Epithelial cell of esophagus (primary cell): ENCODE results near the gene OIT3.

Source experiments
- DNase-seq: peaks from one replicate; pipeline ENCODE4 v3.0.0; 2010; ENCODE audit warnings: low read depth
- H3K4me3 ChIP-seq: 2 replicates; pipeline ENCODE4 v1.5.1; 2011; ENCODE audit warnings: mild to moderate bottlenecking, low read length, control low read depth
- TF ChIP-seq, protein P1 (sequence below): IDR thresholded peaks from 2 replicates; pipeline ENCODE4 v1.5.1; 2011; ENCODE audit warnings: low read depth, mild to moderate bottlenecking, low read length, control low read depth, inconsistent platforms; ENCODE audit not compliant: insufficient read depth; ENCODE audit errors: missing control alignments

OIT3 gene

DNA sequence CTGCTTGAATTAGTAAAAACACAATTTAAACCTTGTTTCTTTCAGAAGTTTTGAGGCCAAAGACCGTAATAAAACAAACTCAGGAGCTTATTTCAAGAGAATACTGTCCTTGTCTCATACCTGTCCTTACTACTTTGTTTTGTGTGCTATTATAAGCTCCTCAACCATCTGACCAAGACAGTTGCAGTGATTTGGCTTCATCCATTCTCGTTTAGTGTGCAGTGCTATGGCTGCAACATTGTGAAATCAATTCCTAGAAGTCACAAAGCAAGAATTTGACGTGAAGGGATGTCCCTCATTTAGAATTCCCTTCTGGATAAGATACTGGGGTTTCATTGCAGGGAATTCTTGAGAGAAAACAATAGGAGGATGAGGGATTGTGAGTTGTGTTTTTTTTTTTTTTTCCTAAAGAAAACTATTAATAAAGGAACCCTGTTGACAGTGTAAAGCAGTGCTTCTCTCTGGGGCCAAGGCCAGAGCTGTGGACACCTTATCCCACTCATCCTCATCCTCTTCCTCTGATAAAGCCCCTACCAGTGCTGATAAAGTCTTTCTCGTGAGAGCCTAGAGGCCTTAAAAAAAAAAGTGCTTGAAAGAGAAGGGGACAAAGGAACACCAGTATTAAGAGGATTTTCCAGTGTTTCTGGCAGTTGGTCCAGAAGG lies at the start of gene OIT3:
Gene OIT3, plus strand, starts transcription at position 604 of the 663 bp plus-strand sequence. CDS start 60 bp downstream, outside the sequence.
- TF ChIP-seq, protein P1, sequence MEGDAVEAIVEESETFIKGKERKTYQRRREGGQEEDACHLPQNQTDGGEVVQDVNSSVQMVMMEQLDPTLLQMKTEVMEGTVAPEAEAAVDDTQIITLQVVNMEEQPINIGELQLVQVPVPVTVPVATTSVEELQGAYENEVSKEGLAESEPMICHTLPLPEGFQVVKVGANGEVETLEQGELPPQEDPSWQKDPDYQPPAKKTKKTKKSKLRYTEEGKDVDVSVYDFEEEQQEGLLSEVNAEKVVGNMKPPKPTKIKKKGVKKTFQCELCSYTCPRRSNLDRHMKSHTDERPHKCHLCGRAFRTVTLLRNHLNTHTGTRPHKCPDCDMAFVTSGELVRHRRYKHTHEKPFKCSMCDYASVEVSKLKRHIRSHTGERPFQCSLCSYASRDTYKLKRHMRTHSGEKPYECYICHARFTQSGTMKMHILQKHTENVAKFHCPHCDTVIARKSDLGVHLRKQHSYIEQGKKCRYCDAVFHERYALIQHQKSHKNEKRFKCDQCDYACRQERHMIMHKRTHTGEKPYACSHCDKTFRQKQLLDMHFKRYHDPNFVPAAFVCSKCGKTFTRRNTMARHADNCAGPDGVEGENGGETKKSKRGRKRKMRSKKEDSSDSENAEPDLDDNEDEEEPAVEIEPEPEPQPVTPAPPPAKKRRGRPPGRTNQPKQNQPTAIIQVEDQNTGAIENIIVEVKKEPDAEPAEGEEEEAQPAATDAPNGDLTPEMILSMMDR = no peak

DNA sequence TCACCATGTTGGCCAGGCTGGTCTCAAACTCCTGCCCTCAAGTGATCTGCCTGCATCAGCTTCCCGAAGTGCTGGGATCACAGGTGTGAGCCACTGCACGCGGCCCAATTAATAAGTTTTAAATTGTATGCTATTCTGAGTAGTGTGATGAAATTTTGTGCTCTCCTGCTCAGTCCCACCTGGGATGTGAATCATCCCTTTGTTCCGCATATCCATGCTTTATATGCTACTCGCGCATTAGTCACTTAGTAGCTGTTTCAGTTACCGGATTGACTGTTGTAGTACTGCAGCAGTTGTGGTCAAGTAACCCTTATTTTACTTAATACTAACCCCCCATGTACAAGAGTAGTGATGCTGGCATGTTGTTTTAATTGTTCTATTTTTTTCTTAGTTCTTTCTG lies 47.3 kb upstream of the OIT3 start:
- H3K4me3 ChIP-seq = no peak overlapping the region
- TF ChIP-seq, protein P1 = no peak
- DNase-seq = peak; percentile 96

More for the DNA sequence above, at the start of gene OIT3:
- no peak for DNase-seq
- H3K4me3 ChIP-seq = no peak within 1 kb of the TSS

DNA sequence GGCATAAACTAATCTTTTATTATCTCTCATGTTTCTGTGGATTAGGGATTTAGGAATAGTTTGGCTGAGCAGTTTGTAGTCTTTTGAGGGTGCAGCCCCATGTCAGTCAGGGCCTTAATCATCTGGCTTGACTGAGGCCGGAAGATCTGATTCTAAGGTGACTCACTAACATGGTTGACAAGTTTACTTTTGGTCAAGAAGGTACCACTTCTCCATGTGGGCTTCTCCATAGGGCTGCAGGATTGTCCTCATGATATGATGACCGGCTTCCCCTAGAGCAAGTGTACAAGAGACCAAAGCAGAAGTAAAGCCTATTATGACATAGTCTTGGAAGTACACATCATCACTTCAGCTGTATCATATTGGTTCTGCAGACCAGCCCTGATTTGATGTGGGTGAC lies 45.9 kb upstream of the OIT3 start:
- H3K4me3 ChIP-seq = no peak overlapping the region
- DNase-seq = peak; percentile 80
- TF ChIP-seq, protein P1 = no peak

DNA sequence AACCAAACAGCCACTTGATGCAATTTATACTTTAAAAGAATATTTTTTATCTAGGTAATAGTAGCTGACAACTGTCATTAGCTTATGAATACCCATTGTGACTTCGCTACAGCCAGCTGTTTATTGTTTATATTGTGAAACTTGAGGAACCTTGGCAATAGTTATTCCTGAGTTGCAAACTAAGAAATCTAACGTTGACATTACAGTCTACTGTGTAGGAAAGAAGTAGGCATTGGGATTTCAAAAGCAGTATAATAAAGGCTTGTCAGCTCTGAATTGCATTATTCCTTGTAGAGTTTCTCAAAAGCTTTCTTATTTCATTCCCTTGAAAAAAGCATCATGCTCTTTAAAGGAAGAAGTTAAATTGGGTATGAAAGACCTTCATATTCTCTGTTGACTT lies 42.7 kb upstream of the OIT3 start:
- DNase-seq = no peak
- H3K4me3 ChIP-seq = no peak overlapping the region
- TF ChIP-seq, protein P1 = no peak

DNA sequence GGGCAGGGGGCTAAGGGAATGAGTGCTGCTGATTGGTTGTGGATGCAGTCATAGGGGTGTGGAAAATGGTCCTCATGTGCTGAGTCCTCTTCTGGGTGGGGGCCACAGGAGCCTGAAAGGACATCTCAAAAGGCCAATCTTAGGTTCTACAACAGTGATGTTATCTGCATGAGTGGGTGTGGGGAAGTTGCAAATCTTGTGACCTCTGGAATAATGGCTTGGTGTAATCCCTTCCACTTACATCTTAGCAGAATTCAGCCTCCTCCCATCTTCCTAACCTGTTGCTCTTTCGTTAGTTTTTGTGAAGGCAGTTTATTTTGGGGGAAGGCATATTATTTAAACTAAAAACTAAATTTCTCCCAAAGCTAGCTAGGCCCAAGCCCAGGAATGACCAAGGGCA lies 42.0 kb upstream of the OIT3 start:
- TF ChIP-seq, protein P1 = no peak
- H3K4me3 ChIP-seq = no peak overlapping the region

DNA sequence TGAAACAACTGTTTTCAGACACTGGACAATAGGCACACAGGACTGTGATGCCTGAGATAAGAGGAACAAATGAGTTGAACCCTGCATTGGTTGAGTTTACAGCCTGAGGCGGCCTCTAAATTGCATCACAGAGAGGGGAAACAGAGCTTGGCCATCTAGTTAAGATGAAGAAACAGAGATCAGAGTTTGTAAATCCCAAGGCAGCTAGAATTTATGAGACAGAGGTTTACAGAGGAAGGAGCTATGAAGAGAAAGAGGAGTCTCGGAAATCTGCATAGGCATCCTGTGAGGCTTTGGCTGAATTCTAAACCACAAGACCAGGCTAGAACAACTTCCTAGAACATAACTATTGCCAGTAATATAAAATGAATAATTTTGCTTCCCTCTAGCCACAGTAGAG lies 41.0 kb upstream of the OIT3 start:
- no peak for DNase-seq
- TF ChIP-seq, protein P1 = no peak
- no peak overlapping the region for H3K4me3 ChIP-seq

More for the DNA sequence above, 42.0 kb upstream of the OIT3 start:
- no peak for DNase-seq

DNA sequence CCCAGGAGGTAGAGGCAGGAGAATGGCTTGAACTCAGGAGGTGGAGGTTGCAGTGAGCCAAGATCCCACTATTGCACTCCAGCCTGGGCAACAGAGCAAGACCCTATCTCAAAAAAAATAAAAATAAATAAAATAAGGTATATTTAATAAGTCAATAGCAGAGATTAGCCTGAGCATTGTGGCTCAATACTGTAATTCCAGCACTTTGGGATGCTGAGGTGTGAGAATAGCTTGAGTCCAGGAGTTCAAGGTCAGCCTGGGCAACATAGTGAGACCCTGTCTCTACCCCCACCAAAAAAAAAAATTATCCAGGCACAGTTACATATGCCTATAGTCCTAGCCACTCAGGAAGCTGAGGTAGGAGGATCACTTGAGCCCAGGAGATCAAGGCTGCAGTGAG lies 38.4 kb upstream of the OIT3 start:
- TF ChIP-seq, protein P1 = no peak

More for the DNA sequence above, 38.4 kb upstream of the OIT3 start:
- no peak for DNase-seq
- H3K4me3 ChIP-seq = no peak overlapping the region
